COLO668 (cell line): ENCODE data around the gene XIAP.
A peak's percentile ranks its signal among the peaks of the same experiment; 100 is the strongest.
"Not testable (repeated sequence)": the region's sequence is repeated elsewhere in the genome, so short reads cannot be mapped to it uniquely, and the experiment has no call there.

Experiments
- DNase-seq: peaks from one replicate; lab custom pipeline; 2025; ENCODE audit not compliant: unreplicated experiment; lab: John Stamatoyannopoulos, UW

XIAP gene

DNA sequence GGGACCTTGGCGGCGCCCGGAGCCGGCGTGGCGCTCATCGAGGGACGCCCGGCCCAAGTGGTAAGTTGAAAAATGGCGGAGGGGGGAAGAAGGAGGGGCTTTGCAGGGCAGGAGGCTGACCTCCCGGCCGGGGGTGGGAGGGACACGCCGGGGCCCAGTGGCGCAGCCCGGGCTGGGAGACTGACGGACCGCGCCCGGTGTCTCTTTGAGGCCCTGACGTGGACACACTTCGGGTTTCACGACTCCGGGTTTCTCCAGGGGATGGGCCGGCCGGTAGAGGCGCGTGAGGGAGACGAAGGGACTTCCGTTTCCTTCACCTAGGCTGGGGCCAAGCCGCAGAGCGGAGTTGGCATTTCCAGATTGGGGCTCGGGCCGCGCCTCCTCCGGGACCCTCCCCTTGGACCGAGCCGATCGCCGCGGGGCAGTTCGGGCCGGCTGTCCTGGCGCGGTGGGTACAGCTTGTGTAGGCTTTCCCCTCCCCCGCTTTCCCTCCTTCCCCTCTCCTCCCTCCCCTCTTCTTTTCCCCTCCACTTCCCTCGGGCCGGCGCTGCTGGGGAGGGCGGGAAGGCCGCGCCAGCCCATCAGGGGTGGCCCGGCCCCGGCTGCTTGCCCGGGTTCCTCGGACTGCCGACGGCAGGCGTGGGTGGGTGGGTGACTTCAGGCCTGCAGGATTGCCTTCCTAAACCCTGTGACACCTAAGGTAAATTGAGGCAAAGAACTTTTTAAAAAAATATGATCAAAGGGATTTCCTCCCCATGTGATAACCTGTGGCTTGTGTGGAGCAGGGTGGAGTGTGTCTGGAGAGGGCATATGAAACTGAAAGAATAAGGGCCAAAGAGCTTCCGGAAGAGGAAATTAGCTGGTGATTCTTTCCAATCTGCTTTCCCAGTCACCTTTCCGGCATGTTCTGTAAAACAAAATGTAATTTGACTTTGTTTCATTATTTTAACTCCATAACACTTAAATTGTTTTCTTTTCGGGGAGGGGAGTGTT is at the start of gene XIAP:
TSS of gene XIAP (plus strand) at position 208 of the 993 bp plus-strand sequence. CDS start 25,610 bp downstream, outside the sequence.
- peak; percentile 86 for DNase-seq

DNA sequence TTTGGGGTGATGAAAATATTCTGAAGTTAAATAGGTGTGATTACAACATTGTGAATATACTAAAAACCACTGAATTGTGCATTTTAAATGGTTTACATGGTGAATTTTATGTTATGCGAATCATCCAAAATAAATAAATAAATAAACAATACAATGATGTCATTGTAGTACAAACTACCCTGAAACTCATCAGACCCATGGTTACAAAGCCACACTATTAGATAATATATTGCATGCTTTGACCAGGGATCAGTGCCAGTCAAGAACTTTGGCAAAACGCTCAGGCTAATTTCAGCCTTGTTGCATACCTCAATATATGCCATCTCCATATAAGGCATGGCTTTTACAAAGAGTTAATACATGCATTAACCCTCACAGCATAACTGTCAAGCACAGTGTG is 45.5 kb upstream of the XIAP start:
- DNase-seq, result no peak

DNA sequence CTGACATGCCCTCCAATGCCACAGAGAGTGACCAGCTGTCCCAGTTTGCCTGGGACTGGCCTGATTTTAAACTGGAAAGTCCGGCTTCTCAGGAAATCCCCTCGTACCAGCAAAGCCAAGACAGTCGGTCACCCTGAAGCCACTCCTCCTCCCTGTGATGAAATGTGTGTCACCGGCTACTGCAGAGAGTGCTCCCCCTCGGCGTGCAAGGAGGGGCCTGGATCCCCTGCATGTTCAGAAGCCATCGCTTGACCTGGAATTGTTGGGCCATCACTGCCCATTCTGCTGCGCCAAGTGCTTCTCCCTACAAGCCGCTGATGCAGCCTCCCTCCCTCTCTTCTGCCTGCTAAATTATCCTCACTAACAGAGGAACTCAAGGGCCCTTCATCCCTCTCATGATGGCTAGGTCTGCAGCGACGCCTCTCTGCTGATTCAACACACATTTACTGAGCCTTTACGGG is 44.9 kb upstream of the XIAP start:
- peak; percentile 12 for DNase-seq

DNA sequence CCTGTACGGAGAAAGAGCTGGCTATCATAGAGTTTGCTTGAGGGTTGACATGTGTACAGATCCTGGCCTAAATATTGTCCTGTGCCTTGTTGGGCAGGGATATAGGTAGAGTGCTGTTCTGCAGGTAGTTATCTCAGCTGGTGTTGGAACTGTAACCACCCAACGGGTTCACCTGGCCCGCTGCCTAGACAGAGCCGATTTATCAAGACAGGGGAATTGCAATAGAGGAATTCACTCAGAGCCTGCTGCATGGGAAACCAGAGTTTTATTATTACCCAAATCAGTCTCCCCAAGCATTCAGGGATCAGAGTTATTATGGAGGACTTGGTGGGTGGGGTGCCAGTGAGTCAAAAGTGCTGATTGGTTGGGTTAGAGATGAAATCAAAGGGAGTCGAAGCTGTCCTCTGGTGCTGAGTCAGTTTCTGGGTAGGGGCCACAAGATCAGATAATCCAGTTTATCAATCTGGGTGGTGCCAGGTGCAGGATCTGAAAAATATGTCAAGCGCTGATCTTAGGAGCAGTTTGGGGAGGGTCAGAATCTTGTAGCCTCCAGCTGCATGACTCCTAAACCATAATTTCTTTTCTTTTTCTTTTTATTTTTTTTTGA is 42.5 kb upstream of the XIAP start:
- no peak for DNase-seq

DNA sequence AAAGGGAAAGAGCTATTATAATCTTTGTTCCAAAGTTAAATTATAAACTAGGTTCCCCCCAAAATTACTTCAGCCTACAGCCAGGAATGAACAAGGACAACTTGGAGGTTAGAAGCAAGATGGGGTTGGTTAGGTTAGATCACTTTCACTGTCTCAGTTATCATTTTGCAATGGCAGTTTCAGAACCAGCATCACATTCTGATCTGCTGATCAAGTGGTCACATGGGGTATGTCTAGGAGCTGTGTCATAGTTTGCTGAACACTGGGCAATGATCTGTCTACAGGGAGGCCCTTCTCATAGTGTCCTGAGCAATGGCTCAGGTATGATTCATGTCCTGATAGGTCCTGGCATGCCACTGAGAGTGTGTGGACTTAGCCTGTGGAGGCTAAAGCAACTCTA is 41.6 kb upstream of the XIAP start:
- DNase-seq, result no peak

DNA sequence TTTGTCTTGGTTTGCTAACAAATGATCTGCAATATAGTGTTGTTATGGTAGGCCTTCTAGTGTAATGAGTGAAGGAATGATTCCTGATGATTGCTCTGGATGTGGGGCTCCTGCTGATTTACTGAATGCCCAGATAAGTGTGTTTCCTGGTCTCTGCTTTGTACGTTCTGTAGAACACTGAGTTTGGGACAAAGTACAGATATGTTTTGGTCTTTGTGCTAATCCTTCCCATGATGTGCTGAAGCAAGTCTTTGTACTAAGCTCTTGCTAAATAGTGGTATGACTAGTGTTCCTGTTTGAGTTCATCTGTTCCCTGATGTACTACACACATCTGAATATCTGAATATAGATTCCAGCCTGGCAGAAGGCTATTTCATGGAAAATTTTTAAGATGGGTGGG is 36.9 kb upstream of the XIAP start:
- DNase-seq, result no peak

DNA sequence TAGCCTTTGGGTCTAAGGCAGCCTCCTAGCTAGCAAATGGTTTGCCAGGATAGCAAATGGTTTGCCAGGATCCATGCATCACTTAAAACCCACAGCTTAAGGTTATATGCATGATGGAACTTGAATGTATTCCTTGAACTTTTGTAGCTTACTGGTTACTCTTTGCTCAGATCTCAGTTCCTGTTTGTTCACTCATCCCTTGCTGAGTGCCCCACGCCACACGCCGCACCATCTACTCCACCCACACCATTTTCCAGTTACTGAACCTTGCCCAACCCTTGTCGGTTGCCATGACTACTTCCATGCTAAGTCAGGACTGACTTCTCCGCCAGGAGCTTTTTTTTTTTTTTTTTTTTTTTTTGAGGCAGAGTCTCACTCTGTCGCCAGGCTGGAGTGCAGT is 29.5 kb upstream of the XIAP start:
- peak; percentile 3 for DNase-seq

DNA sequence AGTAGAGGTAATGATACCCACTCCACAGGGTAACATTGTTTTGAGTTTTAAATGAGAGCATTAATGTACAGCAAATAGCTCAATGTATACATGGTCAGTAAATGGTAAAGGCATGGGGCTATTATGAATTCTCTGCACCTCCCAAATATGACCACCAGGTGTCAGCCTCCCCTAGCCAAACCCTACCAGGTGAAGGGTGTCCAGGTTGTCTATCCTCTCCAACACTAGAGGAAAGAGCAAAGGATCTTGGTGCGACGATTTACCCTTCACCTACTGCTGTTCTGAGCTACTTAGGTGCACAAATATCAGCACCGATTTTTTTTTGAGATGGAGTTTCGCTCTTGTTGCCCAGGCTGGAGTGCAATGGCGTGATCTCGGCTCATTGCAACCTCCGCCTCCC is 26.5 kb upstream of the XIAP start:
- peak; percentile 52 for DNase-seq

DNA sequence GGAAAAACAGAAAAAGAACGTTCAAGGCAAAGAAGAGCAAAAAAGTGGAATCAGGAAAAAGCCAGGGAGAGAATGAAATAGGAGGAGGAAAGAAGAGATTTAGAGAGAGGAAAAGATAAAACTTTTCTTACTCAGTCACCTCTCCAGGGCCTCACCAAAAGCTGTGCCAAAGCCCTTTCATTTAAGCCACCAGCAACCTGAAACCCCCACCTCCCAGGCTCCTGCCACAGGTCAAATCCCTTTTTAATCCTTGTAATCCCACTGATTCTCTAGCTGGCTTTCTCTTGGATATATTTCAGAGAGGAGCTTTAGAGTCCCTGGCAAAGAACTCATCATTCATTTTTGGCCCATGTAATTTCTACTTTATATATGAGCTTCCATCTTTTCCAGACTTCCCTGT is 25.7 kb upstream of the XIAP start:
- DNase-seq, result no peak

DNA sequence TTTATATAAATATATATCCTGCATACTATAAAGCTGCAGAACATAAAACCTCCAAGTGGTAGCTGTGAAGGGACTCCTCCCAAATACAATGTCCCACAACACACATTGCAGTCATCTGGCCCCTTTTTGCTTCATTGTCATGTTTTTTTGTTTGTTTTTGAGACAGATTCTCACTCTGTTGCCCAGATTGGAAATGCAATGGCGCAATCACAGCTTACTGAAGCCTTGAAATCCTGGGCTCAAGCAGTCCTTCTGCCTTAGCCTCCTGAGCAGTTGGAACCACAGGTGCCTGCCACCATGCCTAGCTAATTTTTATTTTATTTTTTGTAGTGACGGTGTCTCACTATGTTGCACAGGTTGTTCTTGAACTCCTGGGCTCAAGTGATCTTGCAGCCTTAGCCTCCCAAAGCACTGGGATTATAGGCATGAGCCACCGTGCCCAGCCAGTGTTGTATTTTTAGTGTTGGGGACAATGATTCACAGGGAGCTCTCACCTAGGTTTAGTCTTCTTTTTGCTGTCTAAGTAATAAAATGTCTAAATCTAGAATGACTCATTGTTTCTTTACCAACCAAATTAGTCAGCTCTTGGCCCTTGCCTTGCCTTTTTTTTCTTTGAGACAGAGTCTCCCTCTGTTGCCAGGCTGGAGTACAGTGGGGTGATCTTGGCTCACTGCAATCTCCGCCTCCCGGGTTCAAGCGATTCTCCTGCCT is 24.0 kb upstream of the XIAP start:
- no peak for DNase-seq

DNA sequence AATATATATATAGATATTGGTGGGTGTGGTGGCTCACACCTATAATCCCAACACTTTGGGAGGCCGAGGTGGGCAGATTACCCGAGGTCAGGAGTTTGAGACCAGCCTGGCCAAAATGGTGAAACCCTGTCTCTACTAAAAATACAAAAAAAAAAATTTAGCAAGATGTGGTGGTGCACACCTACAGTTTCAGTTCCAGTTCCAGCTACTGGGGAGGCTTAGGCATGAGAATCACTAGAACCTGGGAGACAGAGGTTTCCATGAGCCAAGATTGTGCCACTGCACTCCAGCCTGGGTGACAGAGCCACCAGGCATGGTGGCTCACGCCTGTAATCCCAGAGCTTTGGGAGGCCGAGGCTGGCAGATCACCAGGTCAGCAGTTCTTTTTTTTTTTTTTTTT is 14.7 kb upstream of the XIAP start:
- DNase-seq, result not testable (repeated sequence)

DNA sequence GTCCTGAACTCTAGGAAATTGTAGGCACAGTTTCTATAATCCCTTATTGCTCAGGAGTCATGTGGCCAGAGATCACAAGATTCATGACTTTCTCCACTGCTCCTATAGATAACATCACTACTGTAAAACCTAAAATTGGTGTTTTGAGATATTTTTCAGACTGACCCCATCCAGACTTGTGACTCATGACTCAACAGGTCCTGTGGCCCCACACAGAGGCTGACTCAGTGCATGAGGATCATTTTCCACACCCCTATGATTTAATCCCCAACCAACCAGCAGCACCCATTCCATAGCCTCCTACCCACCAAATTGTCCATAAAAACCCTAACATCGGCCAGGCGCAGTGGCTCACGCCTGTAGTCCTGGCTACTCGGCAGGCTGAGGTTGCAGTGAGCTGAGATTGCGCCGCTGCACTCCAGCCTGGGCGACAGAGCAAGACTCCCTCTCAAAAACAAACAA is 13.2 kb upstream of the XIAP start:
- DNase-seq, result no peak

DNA sequence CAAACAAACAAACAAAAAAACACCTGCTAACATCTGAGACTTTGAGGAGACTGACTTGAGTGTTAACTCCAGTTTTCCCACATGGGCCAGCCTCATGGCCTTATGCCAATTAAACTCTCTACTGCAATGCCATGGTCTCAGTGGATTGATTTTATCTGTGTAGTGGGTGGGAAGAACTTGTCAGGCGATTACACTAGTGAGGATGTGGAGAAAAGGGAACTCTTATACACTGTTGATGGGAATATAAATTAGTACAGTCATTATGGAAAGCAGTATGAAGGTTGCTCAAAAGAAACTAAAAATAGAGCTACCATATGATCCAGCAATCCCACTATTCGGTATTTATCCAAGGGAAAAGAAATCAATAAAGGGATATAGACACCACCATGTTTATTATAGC is 12.8 kb upstream of the XIAP start:
- no peak for DNase-seq

DNA sequence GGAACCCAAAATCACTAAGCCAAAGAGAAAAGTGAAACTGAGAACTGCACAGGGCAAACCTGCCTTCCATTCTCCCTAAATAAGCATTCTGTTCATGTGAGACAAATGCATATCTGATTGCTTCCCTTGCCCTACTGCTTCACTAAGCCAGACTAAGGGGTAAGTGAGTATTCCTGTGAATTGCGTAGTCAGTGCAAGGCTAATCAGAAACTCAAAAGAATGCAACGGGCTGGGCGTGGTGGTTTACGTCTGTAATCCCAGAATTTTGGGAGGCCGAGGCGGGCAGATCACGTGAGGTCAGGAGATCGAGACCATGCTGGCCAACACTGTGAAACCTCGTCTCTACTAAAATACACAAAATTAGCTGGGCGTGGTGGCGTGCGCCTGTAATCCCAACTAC is 10.8 kb upstream of the XIAP start:
- DNase-seq, result no peak

DNA sequence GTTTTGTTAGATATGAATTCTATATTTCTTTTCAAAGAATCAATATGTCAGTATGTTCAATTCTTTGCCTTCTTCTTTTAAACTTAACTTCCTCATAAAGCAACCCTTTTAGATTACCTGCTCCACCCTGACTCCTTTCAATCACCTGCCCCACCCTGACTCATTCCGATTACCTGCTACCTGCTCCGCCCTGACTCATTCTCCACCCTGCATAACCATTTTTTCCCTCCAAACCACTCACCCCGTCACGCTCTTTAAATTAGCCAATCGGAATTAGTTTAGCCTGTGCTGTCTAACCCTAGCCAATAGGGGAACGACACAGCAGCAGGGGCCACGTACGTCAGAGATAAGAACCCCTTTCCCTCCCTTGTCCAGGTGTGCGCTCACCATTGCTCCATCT is 9.9 kb upstream of the XIAP start:
- not testable (repeated sequence) for DNase-seq

DNA sequence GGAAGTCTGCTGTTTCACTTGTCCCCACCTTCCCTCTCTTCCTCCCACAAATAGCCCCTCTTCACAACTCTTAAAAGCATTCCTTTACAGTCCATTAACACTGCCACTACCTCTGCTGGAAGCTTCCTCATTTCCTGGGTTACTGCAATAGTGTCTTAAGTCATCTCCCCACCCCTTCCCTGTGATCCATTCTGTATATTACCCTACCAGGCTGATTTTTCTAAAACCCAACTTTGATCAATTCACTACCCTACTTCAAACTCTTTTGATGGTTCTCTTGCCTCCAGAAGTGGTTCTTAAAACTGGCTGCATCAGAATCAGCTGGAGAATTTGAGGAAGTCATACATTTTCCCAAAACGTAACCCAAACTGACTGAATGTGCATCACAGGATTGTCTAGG is 8.8 kb upstream of the XIAP start:
- DNase-seq, result no peak

DNA sequence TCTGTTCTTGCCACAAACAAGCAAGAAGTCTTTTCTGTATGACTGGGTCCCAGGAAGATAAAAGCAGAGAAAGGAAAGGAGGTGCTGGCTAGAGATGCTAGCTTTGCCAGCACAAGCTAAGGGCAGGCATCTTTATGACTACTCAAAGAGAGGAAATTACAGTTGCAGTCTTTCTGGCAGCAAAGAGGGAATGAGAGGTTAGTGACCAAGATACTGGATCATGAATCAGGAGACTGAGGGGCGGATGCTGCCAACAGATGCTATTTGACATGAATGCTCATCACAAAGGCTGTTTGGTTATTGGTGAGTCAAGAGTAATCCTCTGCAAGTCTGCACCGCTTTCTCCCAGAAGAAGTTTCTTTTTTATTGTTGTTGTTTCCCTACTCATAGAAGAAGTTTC is 5.5 kb upstream of the XIAP start:
- DNase-seq, result no peak

DNA sequence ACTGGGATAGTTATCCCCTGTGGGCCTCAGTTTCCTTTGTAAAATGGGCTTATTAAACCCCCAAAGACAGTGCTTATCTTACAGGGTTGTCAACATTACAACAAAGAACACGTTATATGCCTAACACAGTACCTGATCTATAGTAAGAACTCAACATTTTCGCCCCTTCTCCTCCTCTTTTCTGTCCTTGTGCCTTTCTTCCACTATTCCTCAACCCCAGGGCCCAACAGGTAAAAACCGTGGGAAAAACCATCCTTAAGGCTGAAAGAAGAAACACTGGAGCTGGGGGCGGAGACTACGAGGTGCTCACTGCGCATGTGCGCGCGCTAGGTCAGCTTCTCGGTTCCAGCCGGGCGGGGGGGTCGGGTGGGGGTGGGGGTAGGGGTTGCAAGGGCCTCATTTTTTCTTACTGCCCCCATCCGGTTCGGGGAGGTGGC is 426 bp upstream of the XIAP start:
- DNase-seq, result peak; percentile 84

DNA sequence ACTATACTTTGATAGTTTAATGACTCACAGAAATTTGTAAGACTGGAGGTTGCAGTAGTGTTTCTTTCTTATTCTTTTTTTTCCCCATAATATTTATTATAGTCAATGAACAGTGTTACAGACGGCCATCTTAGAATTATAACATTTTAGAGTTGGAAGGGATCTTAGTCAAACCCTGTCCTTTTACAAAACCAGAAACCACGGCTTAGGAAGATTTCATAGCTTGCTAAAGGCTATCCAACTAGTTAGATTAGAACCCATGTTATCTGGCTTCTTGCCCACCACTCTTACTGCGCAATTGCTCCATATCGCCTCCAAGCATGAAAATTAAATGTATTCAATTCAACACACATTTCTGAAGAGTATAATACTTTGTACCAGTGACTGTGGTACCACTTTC is 1.1 kb downstream of the XIAP start:
- DNase-seq, result no peak

DNA sequence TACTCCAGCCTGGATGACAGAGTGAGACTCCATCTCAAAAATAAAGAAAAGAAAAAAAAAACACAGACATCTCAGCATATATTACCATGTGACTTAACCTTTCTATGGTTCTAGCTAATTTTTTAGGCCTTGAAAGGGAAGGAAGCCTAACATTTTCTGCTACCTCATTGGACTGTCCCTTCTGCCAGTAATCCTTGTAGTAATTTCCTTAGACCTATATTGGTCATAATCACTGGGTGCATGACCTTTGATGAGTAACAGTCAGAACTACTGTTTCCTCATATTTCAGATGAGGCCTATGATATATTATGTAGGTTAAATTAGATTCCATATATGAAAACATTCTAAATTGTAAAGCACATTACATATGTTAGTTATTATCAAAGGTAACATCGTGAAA is 9.6 kb downstream of the XIAP start:
- no peak for DNase-seq

DNA sequence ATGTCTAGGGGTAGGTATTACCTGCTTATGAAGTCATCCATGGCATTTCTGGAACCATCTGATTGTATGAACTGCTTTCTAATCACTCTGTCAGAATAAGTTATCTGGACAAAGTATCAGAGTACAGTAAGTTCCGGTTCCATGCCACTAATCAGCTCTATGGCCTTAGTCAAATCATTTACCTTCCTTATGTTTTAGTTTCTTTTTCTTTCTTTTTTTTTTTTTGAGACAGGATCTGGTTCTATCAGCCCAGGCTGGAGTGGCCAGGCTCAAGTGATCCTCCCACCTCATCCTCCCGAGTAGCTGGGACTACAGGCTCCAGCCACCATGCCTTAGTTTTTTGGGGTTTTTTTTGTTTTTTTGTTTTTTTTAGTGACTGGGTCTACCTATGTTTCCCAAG is 11.5 kb downstream of the XIAP start:
- no peak for DNase-seq

DNA sequence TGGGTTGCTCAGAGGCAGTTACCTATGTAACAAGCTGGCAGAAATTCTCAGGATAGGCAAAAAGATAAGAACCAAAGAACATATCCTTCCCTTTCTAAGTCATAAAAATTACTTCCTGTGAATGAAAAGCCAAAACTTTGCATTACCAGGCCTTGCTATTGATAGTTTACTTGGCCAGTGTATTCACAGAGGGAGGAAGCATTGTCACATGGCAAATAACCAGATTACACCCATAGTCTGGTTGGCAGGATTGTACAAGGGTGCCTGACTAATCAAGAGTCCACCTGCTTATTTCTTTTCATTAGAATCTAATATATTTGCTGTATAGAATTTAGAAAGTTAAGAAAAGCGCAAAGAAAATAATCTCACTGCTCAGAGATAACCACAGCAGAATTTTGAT is 14.1 kb downstream of the XIAP start:
- DNase-seq, result no peak
